HG02938 (cell line): ENCODE data around the gene AMPD2.
A peak's percentile ranks its signal among the peaks of the same experiment; 100 is the strongest.

Experiments
- ATAC-seq: cut with Tn5 transposase; IDR thresholded peaks from one replicate; pipeline ENCODE4 v1.9.1; 2021; ENCODE audit warnings: mild to moderate bottlenecking, moderate library complexity; ENCODE audit not compliant: unreplicated experiment

AMPD2 gene

DNA sequence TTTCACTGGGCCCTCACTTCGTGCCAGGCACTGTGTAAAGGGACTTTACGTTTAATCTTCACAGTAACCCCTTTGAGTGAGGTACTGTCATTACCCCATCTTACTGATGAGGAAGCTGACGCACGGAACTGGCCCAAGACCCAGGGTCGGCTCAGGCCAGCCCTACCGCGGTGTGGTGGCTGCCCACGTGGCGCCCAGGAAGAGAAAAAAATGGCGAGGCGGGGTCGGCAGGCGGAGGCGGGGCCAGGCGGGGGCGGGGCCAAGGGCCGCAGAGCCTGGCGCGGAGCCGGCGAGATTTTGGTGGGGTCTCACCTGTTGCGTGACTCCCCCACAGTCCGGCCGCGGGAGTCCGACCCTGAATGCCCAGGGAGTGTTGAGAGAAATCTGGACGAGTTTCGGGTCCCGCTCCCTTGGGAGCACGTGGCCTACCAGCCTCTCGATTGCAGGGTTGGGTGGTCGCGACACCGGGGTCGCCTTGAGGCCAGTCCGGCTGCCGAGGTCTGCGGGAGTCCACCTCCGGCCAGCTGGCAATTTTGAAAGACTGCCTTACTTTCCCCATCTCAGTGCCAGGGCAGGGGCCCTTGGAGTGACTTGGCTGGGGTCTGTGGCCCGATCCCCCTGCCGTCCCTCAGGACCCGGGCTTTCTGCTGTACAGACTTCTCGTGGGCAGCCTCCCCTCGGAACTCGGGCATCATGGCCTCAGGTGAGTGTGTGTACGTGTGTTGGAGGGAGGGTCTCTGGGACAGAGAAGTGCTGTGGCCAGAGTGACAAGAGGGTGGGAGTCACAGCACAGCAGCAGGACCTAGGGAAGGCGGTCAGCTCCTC, at the start of gene AMPD2, which contains the start of gene GNAT2:
Gene AMPD2 (plus strand): TSS at position 262 of the 825 bp plus-strand sequence. CDS start 1,339 bp downstream, outside the sequence.
Gene GNAT2 (minus strand): TSS at position 41 of the 825 bp plus-strand sequence. CDS start 6,746 bp downstream, outside the sequence.
- peak; percentile 44 for ATAC-seq

DNA sequence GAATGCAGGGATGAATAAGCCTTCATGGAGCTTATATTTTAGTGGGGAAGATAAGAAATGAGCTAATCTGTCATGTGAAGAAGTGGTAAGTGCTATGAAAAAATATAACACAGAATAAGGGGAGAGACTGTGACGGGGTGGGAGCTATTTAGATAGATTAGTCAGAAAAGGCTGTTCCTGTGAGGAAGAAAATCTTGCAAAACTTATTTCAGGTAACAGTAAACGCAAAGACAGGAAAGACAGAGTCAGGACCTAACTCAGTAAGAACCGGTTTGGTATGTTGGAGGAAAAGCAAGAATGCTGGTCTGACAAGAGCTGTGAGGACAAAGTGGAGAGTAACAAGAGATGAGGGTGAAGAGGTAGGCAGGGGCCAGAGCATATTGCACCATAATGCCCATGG, 49.2 kb upstream of the AMPD2 start:
- no peak for ATAC-seq

DNA sequence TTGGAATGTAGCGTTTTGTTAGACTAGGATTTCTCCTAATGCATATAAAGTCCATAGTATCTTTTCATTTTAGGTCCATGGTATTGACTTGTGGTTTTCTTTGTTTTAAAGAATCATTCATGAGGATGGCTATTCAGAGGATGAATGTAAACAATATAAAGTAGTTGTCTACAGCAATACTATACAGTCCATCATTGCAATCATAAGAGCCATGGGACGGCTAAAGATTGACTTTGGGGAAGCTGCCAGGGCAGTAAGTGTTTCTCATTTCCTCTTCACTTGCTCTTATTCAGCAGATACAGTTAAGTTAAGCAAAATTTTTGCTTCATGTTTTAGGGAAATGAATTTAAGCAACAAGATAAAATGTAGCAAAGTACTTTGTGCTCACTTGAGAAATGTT, 45.9 kb upstream of the AMPD2 start:
- no peak for ATAC-seq

DNA sequence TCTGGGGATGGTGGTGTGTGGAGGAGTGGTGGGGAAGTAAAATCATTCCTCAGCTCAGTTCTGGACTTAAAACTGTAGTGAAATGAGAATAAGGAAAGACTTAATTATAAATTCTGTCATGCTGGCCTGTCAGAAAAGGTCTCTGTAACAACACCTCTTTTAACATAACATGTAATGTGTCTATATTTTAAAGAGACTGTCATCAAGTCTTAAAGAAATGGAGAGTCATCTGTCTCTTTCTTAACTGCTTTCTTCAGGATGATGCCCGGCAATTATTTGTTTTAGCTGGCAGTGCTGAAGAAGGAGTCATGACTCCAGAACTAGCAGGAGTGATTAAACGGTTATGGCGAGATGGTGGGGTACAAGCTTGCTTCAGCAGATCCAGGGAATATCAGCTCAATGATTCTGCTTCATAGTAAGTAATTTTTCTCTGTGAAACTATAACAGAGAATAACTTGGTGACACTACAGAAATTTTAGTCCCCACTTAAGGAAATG, 40.6 kb upstream of the AMPD2 start:
- no peak for ATAC-seq

DNA sequence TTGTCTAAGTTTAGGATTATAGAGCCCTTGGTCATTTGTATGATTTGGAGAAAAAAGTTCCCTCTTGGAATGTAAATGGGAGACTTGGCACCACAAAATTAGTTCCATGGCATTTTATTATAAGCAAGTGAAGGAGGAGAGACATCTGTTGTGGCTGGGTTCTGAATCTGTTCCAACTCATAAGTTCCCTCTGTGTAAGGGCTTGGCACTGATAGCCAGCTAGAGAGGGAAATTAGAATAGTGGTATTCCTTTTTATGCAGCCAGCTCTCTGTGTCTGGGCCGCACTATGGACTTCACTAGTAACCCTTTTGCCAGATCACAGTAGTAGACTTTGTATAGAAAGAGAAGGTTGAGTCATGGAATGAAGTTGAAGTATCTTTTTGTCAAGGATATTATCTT, 40.1 kb upstream of the AMPD2 start:
- ATAC-seq = no peak

DNA sequence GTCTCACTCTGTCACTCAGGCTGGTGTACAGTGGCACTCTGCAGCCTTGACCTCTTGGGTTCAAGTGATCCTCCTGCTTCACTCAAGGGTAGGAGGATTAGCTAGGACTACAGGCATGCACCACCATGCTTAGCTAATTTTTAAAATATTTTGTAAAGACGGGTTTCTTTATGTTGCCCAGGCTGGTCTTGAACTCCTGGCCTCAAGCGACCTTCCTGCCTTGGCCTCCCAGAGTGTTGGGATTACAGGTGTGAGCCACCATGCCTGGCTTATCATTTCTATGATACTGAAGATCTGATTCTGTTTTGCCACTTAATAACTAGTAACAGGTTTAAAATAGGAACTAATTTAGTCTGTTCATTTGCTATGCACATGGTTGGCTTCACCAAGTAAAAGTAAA, 37.6 kb upstream of the AMPD2 start:
- no peak for ATAC-seq

DNA sequence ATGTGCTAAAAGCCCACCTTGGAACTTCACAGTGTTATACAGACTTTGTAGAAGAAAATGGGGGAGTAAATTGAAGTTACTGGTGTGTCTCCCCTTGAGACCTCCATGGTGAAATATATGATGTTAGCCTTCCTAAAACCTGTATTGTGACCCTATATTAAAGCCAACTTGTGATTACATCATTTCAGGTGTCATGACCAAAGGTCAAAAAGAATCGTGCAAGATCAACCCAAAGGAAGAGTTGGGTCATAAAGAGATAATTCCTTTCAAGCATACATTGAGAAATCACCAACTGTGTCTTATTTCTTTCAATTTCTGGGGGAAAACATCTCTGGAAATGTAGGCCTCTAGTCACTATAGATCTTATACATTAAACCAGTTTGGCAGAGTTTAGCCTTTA, 34.9 kb upstream of the AMPD2 start:
- no peak for ATAC-seq

DNA sequence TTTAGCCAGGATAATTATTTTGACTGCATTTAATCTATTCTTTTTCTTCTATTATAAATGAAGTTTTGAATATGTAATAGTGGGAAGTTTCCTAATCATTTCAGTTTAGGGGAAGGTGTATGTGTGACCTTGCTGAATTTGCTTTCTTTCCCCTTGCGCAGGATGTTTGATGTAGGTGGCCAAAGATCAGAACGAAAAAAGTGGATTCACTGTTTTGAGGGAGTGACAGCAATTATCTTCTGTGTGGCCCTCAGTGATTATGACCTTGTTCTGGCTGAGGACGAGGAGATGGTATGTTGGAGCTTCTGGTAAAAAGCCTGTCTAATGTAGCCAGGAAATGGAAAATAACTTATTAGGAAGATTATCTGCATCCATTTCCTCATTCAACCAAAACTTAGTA, 33.6 kb upstream of the AMPD2 start:
- no peak for ATAC-seq

DNA sequence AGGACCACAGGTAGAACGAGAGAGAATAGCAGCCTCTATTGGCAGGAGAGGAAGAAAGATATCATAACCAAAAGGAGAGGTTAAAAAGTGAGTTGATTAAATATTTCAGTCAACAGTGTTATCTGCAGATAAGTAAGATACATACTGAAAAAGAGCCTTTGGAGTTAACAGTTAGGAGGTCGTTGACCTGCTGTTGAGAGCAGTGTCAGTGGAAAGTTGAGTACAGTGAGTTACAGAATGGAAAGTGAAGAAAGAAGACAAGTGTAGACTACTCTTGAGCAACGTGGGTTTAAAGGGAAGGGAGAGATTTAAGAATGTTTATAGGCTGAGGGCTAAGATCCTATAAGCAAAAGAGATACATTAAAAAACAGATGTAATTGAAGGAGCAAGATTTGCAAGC, 30.5 kb upstream of the AMPD2 start:
- no peak for ATAC-seq

DNA sequence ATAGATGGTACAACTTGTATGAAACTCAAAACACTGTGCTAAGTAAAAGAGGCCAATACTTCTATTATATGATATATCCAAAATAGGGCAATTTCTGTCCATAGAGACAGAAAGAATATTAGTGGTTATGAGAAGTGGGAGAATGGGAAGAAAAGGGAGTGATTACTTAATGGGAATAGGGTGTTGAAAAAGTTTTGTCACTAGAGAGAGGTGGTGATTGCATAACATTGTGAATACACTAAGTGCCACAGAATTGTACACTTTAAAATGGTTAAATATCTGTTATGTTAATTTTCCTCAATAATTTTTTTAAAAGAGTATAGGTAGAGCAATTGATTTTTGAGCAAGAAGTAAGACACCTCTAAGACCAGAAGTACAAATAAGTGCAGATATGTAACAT, 30.0 kb upstream of the AMPD2 start:
- ATAC-seq = no peak

DNA sequence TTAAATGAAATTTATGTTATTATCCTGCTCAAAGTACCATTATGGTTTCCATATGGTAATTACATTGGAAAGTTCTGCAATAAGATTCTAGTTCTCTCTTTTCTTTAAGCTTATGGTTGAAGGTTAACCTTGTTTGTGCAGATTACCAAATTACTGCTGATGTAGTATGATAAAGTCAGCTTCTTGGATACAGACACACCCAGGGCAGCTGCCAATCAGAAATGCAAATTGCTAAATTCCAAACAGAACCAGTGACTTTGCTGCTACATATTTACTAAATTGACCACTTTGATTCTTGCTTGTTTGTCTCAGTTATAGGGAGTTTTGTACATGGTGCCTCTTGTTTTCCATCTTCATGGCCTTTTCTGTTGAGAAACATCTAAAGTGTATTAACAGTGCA, 26.7 kb upstream of the AMPD2 start:
- ATAC-seq = no peak

DNA sequence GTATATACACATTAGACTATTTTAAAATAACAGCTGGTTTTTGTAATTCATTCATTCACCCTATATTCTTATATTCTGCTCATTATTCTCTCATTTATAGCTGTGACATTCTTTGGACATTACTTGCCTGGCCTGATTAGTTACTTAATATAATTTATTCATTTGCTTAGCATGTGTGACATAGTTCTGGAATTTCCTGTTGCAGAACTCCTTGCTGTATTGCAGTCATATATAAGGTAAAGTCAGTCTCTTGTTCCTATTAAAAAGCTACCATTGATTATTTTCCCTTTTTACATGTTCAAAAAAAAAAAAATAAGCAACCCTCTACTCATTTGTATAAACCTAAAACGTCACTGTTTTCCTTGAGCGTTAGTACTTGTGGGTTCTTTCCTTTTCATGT, 24.1 kb upstream of the AMPD2 start:
- ATAC-seq = no peak

DNA sequence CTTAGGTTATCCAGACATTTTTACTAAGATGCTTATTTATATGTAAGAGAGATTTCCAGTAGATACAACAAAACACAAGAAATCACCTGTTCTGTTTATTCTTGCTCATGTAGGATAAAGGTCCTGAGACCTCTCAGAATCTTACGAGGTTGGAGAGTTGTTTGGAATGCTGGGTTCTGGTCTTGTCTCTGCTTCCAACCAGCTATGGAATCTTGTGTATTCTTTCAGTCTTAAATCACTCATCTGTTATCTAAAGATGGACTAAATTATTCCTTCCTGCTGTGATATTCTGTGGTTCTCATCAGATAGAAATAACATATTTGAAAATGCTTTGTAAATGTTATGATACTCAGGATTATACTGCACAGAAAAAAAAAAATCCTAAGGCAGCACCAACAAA, 21.5 kb upstream of the AMPD2 start:
- no peak for ATAC-seq

DNA sequence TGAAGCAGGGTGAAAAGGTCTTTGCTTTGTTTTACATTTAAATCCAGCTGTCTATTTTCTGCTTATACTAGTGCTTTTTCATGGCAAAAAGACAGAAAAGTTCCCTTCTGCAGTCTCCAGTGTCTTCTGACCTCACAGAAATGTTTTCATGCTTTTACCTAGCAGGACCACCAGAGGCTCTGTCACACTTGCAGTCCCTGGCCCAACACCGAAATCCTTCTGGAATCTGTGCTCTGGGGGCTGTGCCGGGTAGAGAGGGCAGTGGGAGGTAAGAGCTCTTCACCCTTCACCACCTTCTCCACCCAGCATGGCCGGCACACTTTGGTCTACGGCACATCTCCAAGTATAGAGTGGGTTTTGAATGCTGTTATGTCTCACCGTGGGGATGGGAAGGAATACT, 21.0 kb upstream of the AMPD2 start:
- no peak for ATAC-seq

DNA sequence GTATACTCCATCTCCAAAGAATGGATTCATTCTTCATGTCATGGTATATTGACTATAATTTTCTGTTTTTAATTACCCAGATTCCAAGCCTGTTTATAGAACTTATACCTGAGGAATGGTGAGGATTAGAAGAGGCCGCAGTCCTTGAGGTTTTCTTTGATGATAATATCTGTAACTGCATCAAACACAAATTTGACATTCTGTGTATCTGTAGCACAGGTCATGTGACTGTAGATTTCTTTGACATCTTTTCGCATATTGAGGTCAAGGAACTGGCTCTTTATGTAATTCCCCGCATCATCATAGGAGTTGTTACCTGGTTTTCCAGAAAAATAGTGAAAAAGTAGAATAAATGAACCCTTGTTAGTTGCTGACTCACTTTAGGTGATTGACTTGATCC, 16.4 kb upstream of the AMPD2 start:
- no peak for ATAC-seq

DNA sequence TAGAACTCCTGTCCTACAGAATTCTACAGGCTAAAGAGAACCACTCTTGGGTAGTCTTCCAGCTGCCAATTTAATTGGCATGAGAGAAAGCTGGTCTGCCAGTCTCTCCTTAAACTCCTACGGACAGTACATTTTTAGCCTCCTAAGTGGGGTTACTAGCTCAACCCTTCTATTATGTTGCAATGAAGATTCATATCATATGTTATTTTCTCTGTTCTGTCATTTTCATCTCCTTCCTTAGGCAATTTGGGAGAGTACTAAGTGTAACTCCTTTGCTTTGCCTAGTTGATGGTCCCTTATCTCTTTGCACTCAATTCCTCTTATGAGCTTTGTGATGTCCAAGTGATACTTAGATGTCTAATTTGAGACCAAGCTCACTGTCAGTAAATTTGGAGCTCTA, 14.3 kb upstream of the AMPD2 start:
- no peak for ATAC-seq

DNA sequence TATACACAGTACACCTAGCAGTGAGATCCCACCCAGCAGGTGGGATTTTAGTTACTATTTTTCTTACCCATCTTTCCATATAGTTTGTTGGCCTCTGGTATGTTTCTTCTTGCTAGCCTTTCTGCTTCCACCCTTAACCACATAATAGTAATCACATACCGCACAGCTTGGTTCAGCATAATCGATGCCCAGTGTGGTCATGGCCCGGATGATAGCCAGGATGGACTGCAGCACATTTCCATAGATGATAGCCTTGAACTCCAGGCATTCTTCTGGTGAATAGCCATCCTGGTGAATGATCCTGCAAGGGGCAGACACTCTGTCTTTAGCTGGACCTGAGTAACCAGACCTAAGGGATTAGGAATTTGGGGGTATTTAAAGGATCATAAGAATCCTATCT, 9.8 kb upstream of the AMPD2 start:
- no peak for ATAC-seq

DNA sequence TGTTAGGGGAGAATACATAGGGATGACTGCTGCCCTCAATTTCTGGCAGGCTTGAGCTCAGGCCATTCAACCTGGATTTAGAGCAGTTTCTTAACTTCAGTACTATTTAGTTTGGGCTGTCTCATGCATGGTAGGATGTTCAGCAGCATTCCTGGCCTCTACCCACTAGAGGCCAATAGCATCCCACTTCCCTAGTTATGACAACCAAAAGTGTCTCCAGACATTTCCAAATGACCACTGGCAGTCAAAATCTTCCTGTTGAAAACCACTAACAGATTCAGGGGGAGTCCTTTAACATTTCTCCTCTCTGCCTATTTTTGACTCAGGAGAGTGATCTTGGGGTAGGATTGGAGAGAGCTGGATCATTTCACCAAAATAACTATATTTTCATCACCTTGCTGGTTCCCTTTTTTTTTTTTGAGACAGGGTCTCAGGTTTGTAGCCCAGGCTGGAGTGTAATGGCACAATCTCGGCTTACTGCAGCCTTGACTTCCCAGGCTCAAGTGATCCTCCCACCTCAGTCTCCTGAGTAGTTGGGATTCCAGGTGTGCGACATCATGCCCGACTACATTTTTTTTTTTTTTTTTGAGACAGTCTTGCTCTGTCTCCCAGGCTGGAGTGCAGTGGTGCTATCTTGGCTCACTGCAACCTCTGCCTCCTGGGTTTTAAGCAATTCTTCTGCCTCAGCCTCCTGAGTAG, 8.9 kb upstream of the AMPD2 start:
- ATAC-seq = no peak

DNA sequence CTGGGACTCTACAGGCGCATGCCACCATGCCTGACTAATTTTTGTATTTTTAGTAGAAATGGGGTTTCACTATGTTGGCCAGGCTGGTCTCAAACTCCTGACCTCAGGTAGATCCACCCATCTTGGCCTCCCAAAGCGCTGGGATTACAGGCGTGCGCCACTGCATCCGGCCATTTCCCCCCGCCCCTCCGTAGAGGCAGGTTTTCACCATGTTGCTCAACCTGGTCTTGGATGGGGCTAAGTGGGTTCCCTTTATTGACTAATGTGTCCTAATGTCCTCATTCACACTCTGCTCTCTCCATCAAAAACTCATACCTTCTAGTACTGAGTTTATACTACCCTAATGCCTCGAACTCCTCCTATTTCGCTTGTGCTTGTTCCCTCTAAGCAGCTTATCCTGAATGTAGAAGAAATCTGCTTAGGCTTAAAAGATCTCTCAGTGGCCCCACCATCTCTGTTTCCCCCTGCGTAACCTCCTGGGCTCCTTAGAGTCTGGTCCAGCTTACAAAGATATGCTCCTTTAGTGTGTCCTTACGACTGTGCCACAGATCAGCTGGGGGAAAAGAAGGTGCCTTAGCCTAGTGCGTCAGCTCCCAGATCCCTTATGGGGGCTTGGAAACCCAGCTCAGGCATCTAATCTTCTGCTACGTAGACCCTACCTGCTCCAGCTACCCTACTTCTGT, 8.2 kb upstream of the AMPD2 start:
- no peak for ATAC-seq

DNA sequence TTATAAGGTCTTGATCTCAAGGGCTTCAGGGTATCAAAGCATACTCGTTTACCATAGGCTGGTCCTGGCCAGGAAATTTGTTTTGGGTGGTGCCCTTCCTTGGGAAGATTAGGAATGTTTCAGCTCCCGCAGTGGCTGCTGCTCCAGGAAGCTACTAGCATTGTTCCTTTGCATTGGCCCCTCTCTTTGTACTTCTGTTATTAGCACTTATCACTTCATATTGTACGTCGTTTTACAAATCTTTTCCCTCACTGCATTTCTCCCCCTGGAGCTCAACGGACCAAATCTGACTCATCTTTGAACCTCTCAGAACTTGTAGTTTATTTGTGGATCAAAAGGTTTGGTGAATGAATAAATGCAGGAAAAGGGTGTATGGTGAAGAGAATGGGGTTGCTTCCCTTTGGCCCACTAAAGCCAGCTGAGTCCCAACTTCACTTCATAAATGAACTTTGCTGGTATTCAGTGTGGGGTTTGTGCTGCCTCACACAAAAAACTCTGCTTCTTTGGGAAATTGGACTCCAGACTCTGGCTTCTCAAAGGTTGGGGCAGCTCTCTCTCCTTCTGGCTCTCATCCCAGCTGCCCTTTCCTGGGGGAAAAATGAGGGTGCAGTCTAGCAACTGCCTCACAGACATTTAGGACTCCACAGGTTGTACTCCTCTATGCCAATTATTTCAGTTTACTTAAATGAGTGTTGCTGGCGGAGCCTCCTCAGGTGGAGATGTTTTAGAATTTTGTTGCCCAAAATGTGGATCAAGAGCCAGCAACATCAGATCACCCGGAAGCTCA, 6.1 kb upstream of the AMPD2 start:
- no peak for ATAC-seq

DNA sequence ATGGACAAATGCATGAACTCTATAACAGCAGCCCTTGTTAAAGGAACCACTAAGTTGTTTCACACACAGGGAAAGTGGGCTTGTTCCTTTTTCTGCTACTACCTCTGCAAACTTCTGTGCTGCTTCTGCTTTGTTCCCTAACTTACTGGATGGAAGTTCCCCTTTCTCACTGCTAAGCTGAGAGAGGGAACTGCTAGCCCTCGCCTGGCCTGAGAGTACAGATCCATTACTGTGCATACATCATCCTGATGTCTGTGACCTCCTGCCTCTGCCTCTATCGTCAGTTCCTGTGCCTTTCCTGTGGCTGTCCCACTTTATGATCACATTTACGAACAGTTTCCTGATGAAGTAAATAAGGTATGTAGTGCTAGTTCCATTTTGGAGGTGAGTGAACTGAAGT, 3.8 kb upstream of the AMPD2 start:
- ATAC-seq = no peak
